HepG2 (cell line): ENCODE results near the gene CALD1. TPM values are rescaled to one million over a fixed set of nuclear protein-coding genes. Genes with fewer than 3 reads are reported as not detected.

ENCODE experiments used
- ATAC-seq: fragments of 200-7000 bp; cut with Tn5 transposase; 3 replicates; pipeline ENCODE4 v1.9.1; 2020; ENCODE audit warnings: mild to moderate bottlenecking, moderate library complexity
- BruUV-seq: library from RNA; stranded (reverse); fragments of 400-500 nt; replicated peaks from 2 replicates; lab custom pipeline; 2021; lab: Mats Ljungman, UMichigan
- CTCF ChIA-PET: fragments of 300-600 bp; formaldehyde crosslinking; extraction: SDS; loops from one replicate; lab custom pipeline; 2021; ENCODE audit warnings: low total read pairs, inconsistent platforms, low intra/inter-chr PET ratio; lab: Yijun Ruan, JAX
- POLR2A ChIA-PET: fragments of 350-600 bp; sonication (Branson Sonifier 250); formaldehyde crosslinking; loops from one replicate; lab custom pipeline; 2020; ENCODE audit warnings: antibody characterized with exemption, inconsistent platforms; lab: Yijun Ruan, JAX
- DNase-seq: peaks from one replicate; pipeline ENCODE4 v3.0.0-alpha.2; 2015; ENCODE audit warnings: low spot score
- FAIRE-seq: peaks from 3 replicates; lab custom pipeline; 2011; peaks lifted over from hg19 to GRCh38; lab: Jason Lieb, UNC
- H2AFZ ChIP-seq: one replicate; pipeline ENCODE4 v1.6.1; 2011; ENCODE audit warnings: low read length, inconsistent platforms
- H3K27ac ChIP-seq: fragments of 300-600 bp; 3 replicates; pipeline ENCODE4 v1.8.0; 2011; ENCODE audit warnings: mixed run types, mild to moderate bottlenecking, mixed read lengths, low read length, inconsistent platforms; ENCODE audit not compliant: insufficient read depth; ENCODE audit errors: extremely low read length
- H3K27me3 ChIP-seq, 2 experiments: fragments of 200-600 bp in 1 of 2; 2 replicates in 1 of 2; 3 replicates in 1 of 2; pipeline versions ENCODE4 v1.6.0 to v1.8.0; 2011; ENCODE audit warnings: low read length in 2 of 2, mild to moderate bottlenecking in 2 of 2, moderate library complexity in 2 of 2, inconsistent platforms in 1 of 2; ENCODE audit not compliant: insufficient read depth in 2 of 2, control insufficient read depth in 1 of 2
- H3K36me3 ChIP-seq, 2 experiments: fragments of 200-600 bp in 1 of 2; replicated peaks in 1 of 2; 2 replicates in 1 of 2; 3 replicates in 1 of 2; pipeline versions ENCODE4 v1.5.1 to v1.8.0; 2011; ENCODE audit warnings: low read length in 2 of 2, inconsistent platforms in 1 of 2; ENCODE audit not compliant: insufficient read depth in 2 of 2, control insufficient read depth in 1 of 2
- H3K4me1 ChIP-seq: 2 replicates; pipeline ENCODE4 v1.5.1; 2012; ENCODE audit warnings: low read length, inconsistent platforms; ENCODE audit not compliant: insufficient read depth
- H3K4me2 ChIP-seq: 2 replicates; pipeline ENCODE4 v1.6.0; 2011; ENCODE audit warnings: low read depth, low read length, inconsistent platforms
- H3K4me3 ChIP-seq, 3 experiments: fragments of 200-600 bp in 1 of 3; sonication (generic), shearing (Covaris generic) in 1 of 3; replicated peaks in 1 of 3; 2 replicates each; pipeline ENCODE4 v1.5.1; 2011 to 2016; ENCODE audit warnings: low read length in 3 of 3, inconsistent platforms in 2 of 3, low read depth in 2 of 3, mild to moderate bottlenecking in 2 of 3, control low read depth in 1 of 3, mixed read lengths in 1 of 3; ENCODE audit not compliant: insufficient read depth in 1 of 3
- H3K79me2 ChIP-seq: one replicate; pipeline ENCODE4 v1.6.1; 2011; ENCODE audit warnings: low read length, inconsistent platforms; ENCODE audit not compliant: insufficient read depth
- H3K9ac ChIP-seq: 2 replicates; pipeline ENCODE4 v1.6.0; 2011; ENCODE audit warnings: mild to moderate bottlenecking, low read depth, low read length, inconsistent platforms; ENCODE audit not compliant: insufficient read depth
- H3K9me3 ChIP-seq: 2 replicates; pipeline ENCODE4 v1.5.1; 2012; ENCODE audit warnings: mild to moderate bottlenecking, low read length
- H4K20me1 ChIP-seq: 2 replicates; pipeline ENCODE4 v1.6.0; 2011; ENCODE audit warnings: inconsistent platforms, mild to moderate bottlenecking, low read length, moderate library complexity; ENCODE audit not compliant: insufficient read depth
- ATM ChIP-seq: fragments of 450-650 bp; IDR thresholded peaks from 2 replicates; pipeline ENCODE4 v1.7.1; 2017; ENCODE audit warnings: mild to moderate bottlenecking, borderline replicate concordance
- MYC ChIP-seq: sonication (generic); formaldehyde crosslinking; IDR thresholded peaks from 2 replicates; pipeline ENCODE4 v1.9.0; 2021; ENCODE audit warnings: missing genetic modification reagents, borderline replicate concordance
- NR2C2 ChIP-seq: sonication (generic); formaldehyde crosslinking; IDR thresholded peaks from 2 replicates; pipeline ENCODE4 v1.4.0; 2020; ENCODE audit warnings: missing genetic modification reagents, mild to moderate bottlenecking, moderate library complexity, borderline replicate concordance
- PHB2 ChIP-seq: fragments of 450-650 bp; IDR thresholded peaks from 2 replicates; pipeline ENCODE4 v1.6.1; 2018; ENCODE audit not compliant: partially characterized antibody
- RFXANK ChIP-seq: IDR thresholded peaks from 2 replicates; pipeline ENCODE4 v1.6.1; 2016
- RXRA ChIP-seq: sonication (generic); formaldehyde crosslinking; IDR thresholded peaks from 2 replicates; pipeline ENCODE4 v1.5.1; 2020; ENCODE audit warnings: missing genetic modification reagents
- ZKSCAN1 ChIP-seq: fragments of 150-350 bp; IDR thresholded peaks from 2 replicates; pipeline ENCODE4 v1.6.1; 2014; ENCODE audit warnings: low read length
- ZNF225 ChIP-seq: sonication (generic); formaldehyde crosslinking; IDR thresholded peaks from 2 replicates; pipeline ENCODE4 v1.4.0; 2020; ENCODE audit warnings: mild to moderate bottlenecking, missing genetic modification reagents
- ZNF790 ChIP-seq: sonication (generic); formaldehyde crosslinking; IDR thresholded peaks from 2 replicates; pipeline ENCODE4 v1.8.0; 2022; ENCODE audit warnings: missing genetic modification reagents, mild to moderate bottlenecking, borderline replicate concordance
- ZNF792 ChIP-seq: IDR thresholded peaks from 2 replicates; pipeline ENCODE4 v1.6.1; 2016
- ZZZ3 ChIP-seq: sonication (generic); formaldehyde crosslinking; IDR thresholded peaks from 2 replicates; pipeline ENCODE4 v1.4.0; 2020; ENCODE audit warnings: missing genetic modification reagents, mild to moderate bottlenecking, borderline replicate concordance
- WGBS: methylation state at CpG from one replicate; pipeline ENCODE4 v1.1.6; 2017; ENCODE audit warnings: low lambda C conversion rate; 5-methylcytosine and 5-hydroxymethylcytosine counted together
- in situ Hi-C: cut with HindIII; loops from 2 replicates; pipeline ENCODE4 v1.10.0; 2017; ENCODE audit warnings: low pct_unique_long_range_greater_than_20kb; ENCODE audit not compliant: extremely low pct_ligation_motif_present
- intact Hi-C: fragments of 100-400 bp; cut with micrococcal nuclease; formaldehyde crosslinking; loops from one replicate; pipeline ENCODE4 v1.10.0; 2022; ENCODE audit not compliant: unreplicated experiment
- polyA plus RNA-seq, 8 experiments: library from polyadenylated mRNA; depleted of rRNA in 3 of 8; stranded (reverse) in 7 of 8; unstranded in 1 of 8; fragments of >200 nt; fragmentation: Illumina TruSeq in 4 of 8; extraction: Trizol in 4 of 8; gene quantifications; 2 replicates each; pipeline versions ENCODE4 v1.2.1 to v1.2.3, GENCODE V29; 2011 to 2016; ENCODE audit warnings: low read depth in 4 of 8, missing spikeins in 1 of 8, mixed read lengths in 1 of 8; ENCODE audit not compliant: insufficient read depth in 1 of 8
- total RNA-seq, 5 experiments: library from RNA; depleted of rRNA; stranded (reverse); fragments of >200 nt; fragmentation: Illumina TruSeq; extraction: Trizol; gene quantifications; 2 replicates each; pipeline ENCODE4 v1.2.3, GENCODE V29; 2016; ENCODE audit warnings: low read depth in 1 of 5
- TF ChIP-seq, protein P1 (sequence below): sonication (generic); formaldehyde crosslinking; IDR thresholded peaks from 2 replicates; pipeline ENCODE4 v1.9.0; 2021; ENCODE audit warnings: mild to moderate bottlenecking, missing genetic modification reagents
- TF ChIP-seq, protein P2 (sequence below): sonication (generic); formaldehyde crosslinking; IDR thresholded peaks from 2 replicates; pipeline ENCODE4 v1.4.0; 2020; ENCODE audit warnings: mild to moderate bottlenecking, low read depth, missing genetic modification reagents

CALD1 gene
- total and polyA plus RNA-seq, 2 of the 13 experiments (the other 11 are each of a cell fraction or from before 2014, with no cell fraction given) = 53.0 to 112 TPM

DNA sequence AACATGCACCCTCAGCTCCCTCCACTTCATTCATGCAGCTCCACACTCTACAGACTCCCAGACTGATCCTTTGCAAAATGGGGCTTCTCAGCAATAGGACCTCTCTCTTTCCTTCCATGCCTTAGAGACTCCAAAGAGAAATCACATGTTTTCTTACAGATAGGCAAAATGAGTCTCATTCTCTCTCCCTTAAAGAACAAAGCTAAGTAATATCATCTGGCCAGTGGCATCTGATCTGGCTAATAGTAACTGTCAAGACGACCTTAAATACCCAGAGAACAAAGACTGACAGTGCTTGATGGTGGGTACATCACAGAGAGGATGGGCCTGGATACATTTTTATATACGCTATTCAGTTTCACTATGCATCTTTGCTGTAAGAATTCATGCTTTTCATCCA lies 43.1 kb upstream of the CALD1 start:
- CTCF ChIA-PET = no interaction called here
- H2AFZ ChIP-seq = no peak overlapping the region
- no peaks in the 10 kb centered on the region for H3K79me2 ChIP-seq
- no peak overlapping the region for H3K27ac ChIP-seq
- H3K4me1 ChIP-seq = no peaks in the 10 kb centered on the region
- H3K9me3 ChIP-seq = no peaks in the 10 kb centered on the region
- no peaks in the 10 kb centered on the region for H4K20me1 ChIP-seq
- in situ Hi-C loops = no loop called here
- no peaks in the 10 kb centered on the region for H3K36me3 ChIP-seq
- BruUV-seq = no TSS peak
- WGBS = 46% methylated on average over 2 of the region's 2 CpGs
- peaks cover 0 to 4% of the 10 kb centered on the region in 2 experiments; a peak in 1 of 5 replicates for H3K27me3 ChIP-seq
- DNase-seq (no peak), FAIRE-seq (no peak), ATAC-seq (no peak)
- no peak overlapping the region for H3K4me2 ChIP-seq
- no peak for TF ChIP-seq MYC
- TF ChIP-seq PHB2 = no peak
- no peak for TF ChIP-seq ZNF225 (CRISPR knock-in tag)
- no peak for TF ChIP-seq RFXANK
- TF ChIP-seq RXRA = no peak
- no peak for TF ChIP-seq ATM
- TF ChIP-seq ZNF790 (CRISPR knock-in tag) = no peak
- no peak for TF ChIP-seq ZKSCAN1
- H3K4me3 ChIP-seq = no peak overlapping the region
- intact Hi-C loops = no loop called here
- POLR2A ChIA-PET = no interaction called here
- no peak overlapping the region for H3K9ac ChIP-seq

DNA sequence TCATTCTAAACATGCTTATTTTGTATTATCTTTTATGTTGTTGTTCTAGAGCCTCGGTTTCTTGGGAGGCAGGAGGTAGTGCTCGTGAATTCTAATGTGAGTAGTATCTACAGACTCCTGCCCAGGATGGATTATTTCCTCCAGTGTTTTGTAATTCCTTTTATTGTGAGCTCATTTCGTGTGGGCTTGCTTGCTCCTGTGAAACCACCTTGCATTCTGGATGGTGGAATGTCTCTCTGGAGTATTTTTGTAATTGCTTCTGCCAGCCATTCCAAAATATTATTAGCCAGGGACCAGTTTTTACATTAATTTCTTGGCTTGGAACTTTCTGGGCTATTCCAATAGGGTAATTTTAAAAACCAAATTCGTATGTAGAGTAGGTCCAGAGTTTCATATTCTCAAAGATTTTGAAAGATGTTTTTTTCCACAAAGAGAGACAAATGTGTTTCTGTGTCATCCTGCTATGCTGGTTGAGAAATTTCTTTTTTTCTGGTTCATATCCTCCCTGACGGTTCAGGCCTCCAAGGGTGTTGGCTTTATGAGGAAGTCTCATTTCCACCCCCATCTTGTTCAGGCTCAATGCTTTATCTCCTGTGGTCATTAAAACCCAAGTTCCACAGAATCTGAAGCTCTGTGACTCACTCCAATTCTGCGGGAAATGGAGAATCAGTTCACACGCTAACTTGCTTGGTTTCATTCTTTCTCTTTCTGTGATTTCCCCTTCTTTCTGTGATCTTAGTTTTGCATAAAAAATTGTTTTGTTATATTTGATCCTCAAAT lies 41.7 kb upstream of the CALD1 start:
- no peaks in the 10 kb centered on the region for H3K79me2 ChIP-seq
- intact Hi-C loops (no loop called here), in situ Hi-C loops (no loop called here)
- no peak for ATAC-seq
- peaks cover 0 to 4% of the 10 kb centered on the region in 2 experiments; a peak in 1 of 5 replicates for H3K27me3 ChIP-seq
- H3K9me3 ChIP-seq = no peaks in the 10 kb centered on the region
- DNase-seq = no peak
- H2AFZ ChIP-seq = no peak overlapping the region
- no peaks in the 10 kb centered on the region for H3K36me3 ChIP-seq
- WGBS = 25% methylated on average over 7 of the region's 7 CpGs
- no TSS peak for BruUV-seq
- no peak overlapping the region for H3K27ac ChIP-seq
- ChIA-PET CTCF (no interaction called here), POLR2A (no interaction called here)
- no peaks in the 10 kb centered on the region for H4K20me1 ChIP-seq
- H3K4me3 ChIP-seq = no peak overlapping the region
- no peak overlapping the region for H3K4me2 ChIP-seq
- H3K9ac ChIP-seq = no peak overlapping the region
- FAIRE-seq = no peak
- no peaks in the 10 kb centered on the region for H3K4me1 ChIP-seq
- TF ChIP-seq ZNF792 (CRISPR knock-in tag) = no peak
- no peak for TF ChIP-seq ZZZ3 (CRISPR knock-in tag)
- TF ChIP-seq NR2C2 = no peak
- TF ChIP-seq, protein P1, sequence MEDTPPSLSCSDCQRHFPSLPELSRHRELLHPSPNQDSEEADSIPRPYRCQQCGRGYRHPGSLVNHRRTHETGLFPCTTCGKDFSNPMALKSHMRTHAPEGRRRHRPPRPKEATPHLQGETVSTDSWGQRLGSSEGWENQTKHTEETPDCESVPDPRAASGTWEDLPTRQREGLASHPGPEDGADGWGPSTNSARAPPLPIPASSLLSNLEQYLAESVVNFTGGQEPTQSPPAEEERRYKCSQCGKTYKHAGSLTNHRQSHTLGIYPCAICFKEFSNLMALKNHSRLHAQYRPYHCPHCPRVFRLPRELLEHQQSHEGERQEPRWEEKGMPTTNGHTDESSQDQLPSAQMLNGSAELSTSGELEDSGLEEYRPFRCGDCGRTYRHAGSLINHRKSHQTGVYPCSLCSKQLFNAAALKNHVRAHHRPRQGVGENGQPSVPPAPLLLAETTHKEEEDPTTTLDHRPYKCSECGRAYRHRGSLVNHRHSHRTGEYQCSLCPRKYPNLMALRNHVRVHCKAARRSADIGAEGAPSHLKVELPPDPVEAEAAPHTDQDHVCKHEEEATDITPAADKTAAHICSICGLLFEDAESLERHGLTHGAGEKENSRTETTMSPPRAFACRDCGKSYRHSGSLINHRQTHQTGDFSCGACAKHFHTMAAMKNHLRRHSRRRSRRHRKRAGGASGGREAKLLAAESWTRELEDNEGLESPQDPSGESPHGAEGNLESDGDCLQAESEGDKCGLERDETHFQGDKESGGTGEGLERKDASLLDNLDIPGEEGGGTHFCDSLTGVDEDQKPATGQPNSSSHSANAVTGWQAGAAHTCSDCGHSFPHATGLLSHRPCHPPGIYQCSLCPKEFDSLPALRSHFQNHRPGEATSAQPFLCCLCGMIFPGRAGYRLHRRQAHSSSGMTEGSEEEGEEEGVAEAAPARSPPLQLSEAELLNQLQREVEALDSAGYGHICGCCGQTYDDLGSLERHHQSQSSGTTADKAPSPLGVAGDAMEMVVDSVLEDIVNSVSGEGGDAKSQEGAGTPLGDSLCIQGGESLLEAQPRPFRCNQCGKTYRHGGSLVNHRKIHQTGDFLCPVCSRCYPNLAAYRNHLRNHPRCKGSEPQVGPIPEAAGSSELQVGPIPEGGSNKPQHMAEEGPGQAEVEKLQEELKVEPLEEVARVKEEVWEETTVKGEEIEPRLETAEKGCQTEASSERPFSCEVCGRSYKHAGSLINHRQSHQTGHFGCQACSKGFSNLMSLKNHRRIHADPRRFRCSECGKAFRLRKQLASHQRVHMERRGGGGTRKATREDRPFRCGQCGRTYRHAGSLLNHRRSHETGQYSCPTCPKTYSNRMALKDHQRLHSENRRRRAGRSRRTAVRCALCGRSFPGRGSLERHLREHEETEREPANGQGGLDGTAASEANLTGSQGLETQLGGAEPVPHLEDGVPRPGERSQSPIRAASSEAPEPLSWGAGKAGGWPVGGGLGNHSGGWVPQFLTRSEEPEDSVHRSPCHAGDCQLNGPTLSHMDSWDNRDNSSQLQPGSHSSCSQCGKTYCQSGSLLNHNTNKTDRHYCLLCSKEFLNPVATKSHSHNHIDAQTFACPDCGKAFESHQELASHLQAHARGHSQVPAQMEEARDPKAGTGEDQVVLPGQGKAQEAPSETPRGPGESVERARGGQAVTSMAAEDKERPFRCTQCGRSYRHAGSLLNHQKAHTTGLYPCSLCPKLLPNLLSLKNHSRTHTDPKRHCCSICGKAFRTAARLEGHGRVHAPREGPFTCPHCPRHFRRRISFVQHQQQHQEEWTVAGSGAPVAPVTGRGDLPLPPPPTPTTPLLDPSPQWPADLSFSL (CRISPR knock-in tag) = no peak
- TF ChIP-seq, protein P2, sequence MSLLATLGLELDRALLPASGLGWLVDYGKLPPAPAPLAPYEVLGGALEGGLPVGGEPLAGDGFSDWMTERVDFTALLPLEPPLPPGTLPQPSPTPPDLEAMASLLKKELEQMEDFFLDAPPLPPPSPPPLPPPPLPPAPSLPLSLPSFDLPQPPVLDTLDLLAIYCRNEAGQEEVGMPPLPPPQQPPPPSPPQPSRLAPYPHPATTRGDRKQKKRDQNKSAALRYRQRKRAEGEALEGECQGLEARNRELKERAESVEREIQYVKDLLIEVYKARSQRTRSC (CRISPR knock-in tag) = no peak
